Endothelial cell of umbilical vein (primary cell): Measurements from ENCODE around the gene DGKI. TPM values are rescaled to one million over a fixed set of nuclear protein-coding genes. Genes with fewer than 3 reads are reported as not detected.

Experiments
- BruUV-seq: library from RNA; stranded (reverse); fragments of 400-500 nt; replicated peaks from 2 replicates; lab custom pipeline; 2021; lab: Mats Ljungman, UMichigan
- CTCF ChIA-PET: fragments of 300-600, 350-600 bp; sonication (Branson Sonifier 250); formaldehyde crosslinking; loops from one replicate; lab custom pipeline; 2021; ENCODE audit warnings: antibody characterized with exemption, inconsistent platforms; lab: Charles Lee
- POLR2A ChIA-PET: fragments of 300-600, 350-600 bp; sonication (Branson Sonifier 250); formaldehyde crosslinking; loops from one replicate; lab custom pipeline; 2021; ENCODE audit warnings: antibody characterized with exemption, inconsistent platforms; lab: Charles Lee
- DNase-seq: peaks from one replicate; pipeline ENCODE4 v3.0.0-alpha.2; 2011; ENCODE audit warnings: low read depth, low spot score
- FAIRE-seq: peaks from 2 replicates; lab custom pipeline; 2011; peaks lifted over from hg19 to GRCh38; lab: Jason Lieb, UNC
- H2AFZ ChIP-seq: 2 replicates; pipeline ENCODE4 v1.6.0; 2012; ENCODE audit warnings: low read depth, low read length, control low read depth, inconsistent platforms
- H3K27ac ChIP-seq: 2 replicates; pipeline ENCODE4 v1.5.1; 2011; ENCODE audit warnings: low read depth, mild to moderate bottlenecking, control low read depth, low read length, moderate library complexity; ENCODE audit not compliant: insufficient read depth
- H3K27me3 ChIP-seq, 2 experiments: 2 replicates each; pipeline versions ENCODE4 v1.6.0 to v1.6.1; 2011; ENCODE audit warnings: low read length in 2 of 2, mixed read lengths in 1 of 2; ENCODE audit not compliant: control insufficient read depth in 2 of 2, insufficient read depth in 2 of 2
- H3K36me3 ChIP-seq, 2 experiments: 2 replicates in 1 of 2; 3 replicates in 1 of 2; pipeline ENCODE4 v1.5.1; 2011; ENCODE audit warnings: low read length in 2 of 2, mild to moderate bottlenecking in 1 of 2, moderate library complexity in 1 of 2; ENCODE audit not compliant: control insufficient read depth in 2 of 2, insufficient read depth in 2 of 2; ENCODE audit errors: extremely low read depth in 1 of 2
- H3K4me1 ChIP-seq: 3 replicates; pipeline ENCODE4 v1.5.1; 2011; ENCODE audit warnings: mild to moderate bottlenecking, low read length; ENCODE audit not compliant: control insufficient read depth, insufficient read depth; ENCODE audit errors: extremely low read depth
- H3K4me2 ChIP-seq: 2 replicates; pipeline ENCODE4 v1.6.1; 2011; ENCODE audit warnings: low read length, control low read depth, mixed read lengths; ENCODE audit not compliant: insufficient read depth
- H3K4me3 ChIP-seq, 3 experiments: fragments of 200-600 bp in 1 of 3; sonication (generic), shearing (Covaris generic) in 1 of 3; replicated peaks in 1 of 3; 2 replicates each; pipeline ENCODE4 v1.5.1; 2011 to 2016; ENCODE audit warnings: control low read depth in 3 of 3, low read length in 3 of 3, mild to moderate bottlenecking in 2 of 3, inconsistent platforms in 1 of 3, low read depth in 1 of 3, moderate library complexity in 1 of 3; ENCODE audit not compliant: insufficient read depth in 1 of 3
- H3K79me2 ChIP-seq: 2 replicates; pipeline ENCODE4 v1.6.0; 2012; ENCODE audit warnings: low read length, inconsistent platforms; ENCODE audit not compliant: control insufficient read depth, insufficient read depth
- H3K9ac ChIP-seq: replicated peaks from 2 replicates; pipeline ENCODE3; 2011; ENCODE audit warnings: low read length, control low read depth; ENCODE audit not compliant: insufficient read depth; ENCODE audit errors: extremely low read depth
- H3K9me1 ChIP-seq: replicated peaks from 3 replicates; pipeline ENCODE4 v1.6.0; 2011; ENCODE audit warnings: mild to moderate bottlenecking, low read length; ENCODE audit not compliant: control insufficient read depth, insufficient read depth; ENCODE audit errors: extremely low read depth
- H3K9me3 ChIP-seq: replicated peaks from 2 replicates; pipeline ENCODE4 v1.5.1; 2012; ENCODE audit warnings: low read length, inconsistent platforms; ENCODE audit not compliant: control insufficient read depth, insufficient read depth
- H4K20me1 ChIP-seq: replicated peaks from 2 replicates; pipeline ENCODE3; 2011; ENCODE audit warnings: mild to moderate bottlenecking, low read length; ENCODE audit not compliant: control insufficient read depth, insufficient read depth; ENCODE audit errors: extremely low read depth
- CTCF ChIP-seq, 2 donors: IDR thresholded peaks; 1 replicate in 1 of 2; 2 replicates in 1 of 2; pipeline ENCODE4 v1.5.1; 2011; ENCODE audit warnings: low read length in 2 of 2, mild to moderate bottlenecking in 2 of 2, moderate library complexity in 2 of 2, control low read depth in 1 of 2, inconsistent platforms in 1 of 2, low read depth in 1 of 2; ENCODE audit not compliant: insufficient read depth in 1 of 2; ENCODE audit errors: extremely low read depth in 1 of 2
- EZH2 ChIP-seq: IDR thresholded peaks from 2 replicates; pipeline ENCODE4 v1.6.1; 2012; ENCODE audit warnings: borderline replicate concordance, low read depth, mild to moderate bottlenecking, moderate library complexity, low read length, inconsistent platforms; ENCODE audit not compliant: severe bottlenecking
- FOS ChIP-seq: IDR thresholded peaks from 2 replicates; pipeline ENCODE4 v1.6.1; 2011; ENCODE audit warnings: mild to moderate bottlenecking, low read length, moderate library complexity, borderline replicate concordance; ENCODE audit not compliant: insufficient read depth
- GATA2 ChIP-seq: IDR thresholded peaks from 2 replicates; pipeline ENCODE4 v1.7.0; 2011; ENCODE audit warnings: low read depth, mild to moderate bottlenecking, moderate library complexity, mixed read lengths, low read length; ENCODE audit not compliant: insufficient read length, insufficient read depth
- JUN ChIP-seq: IDR thresholded peaks from 2 replicates; pipeline ENCODE4 v1.6.1; 2011; ENCODE audit warnings: borderline replicate concordance, low read depth; ENCODE audit not compliant: insufficient read length, insufficient read depth
- MAX ChIP-seq: IDR thresholded peaks from 2 replicates; pipeline ENCODE4 v1.6.1; 2011; ENCODE audit not compliant: insufficient read depth, insufficient read length
- MYC ChIP-seq: IDR thresholded peaks from one replicate; pipeline ENCODE4 v1.6.1; 2011; ENCODE audit warnings: mild to moderate bottlenecking, low read depth, low read length
- POLR2A ChIP-seq: IDR thresholded peaks from 2 replicates; pipeline ENCODE4 v1.6.1; 2012; ENCODE audit warnings: low read depth, mild to moderate bottlenecking, control low read depth, low read length
- POLR2AphosphoS5 ChIP-seq: IDR thresholded peaks from 2 replicates; pipeline ENCODE4 v1.6.1; 2012; ENCODE audit warnings: low read depth, mild to moderate bottlenecking, control low read depth, low read length, moderate library complexity; ENCODE audit not compliant: insufficient read depth
- dilution Hi-C: fragments of 300-500 bp; cut with MboI; formaldehyde crosslinking; loops from one replicate; pipeline ENCODE4 v1.15.0; 2019; ENCODE audit warnings: low sequenced_read_pairs; ENCODE audit not compliant: extremely low pct_ligation_motif_present
- intact Hi-C: fragments of 100-400 bp; cut with micrococcal nuclease; formaldehyde crosslinking; loops from one replicate; pipeline ENCODE4 v1.10.0; 2022
- polyA plus RNA-seq, 4 experiments: library from polyadenylated mRNA; depleted of rRNA in 3 of 4; stranded (reverse) in 3 of 4; unstranded in 1 of 4; fragments of >200 nt; gene quantifications; 2 replicates each; pipeline versions ENCODE4 v1.2.1 to v1.2.3, GENCODE V29; 2011 to 2012; ENCODE audit warnings: missing spikeins in 1 of 4
- total RNA-seq: library from RNA; stranded (reverse); gene quantifications from 2 replicates; pipeline ENCODE4 v1.2.3, GENCODE V29; 2021

The DGKI gene
- total and polyA plus RNA-seq, 2 donors (not counting 3 experiments of a cell fraction or from before 2014, with no cell fraction given): 0.11 to 0.51 TPM

GRCh38 chr7:137635874-137636273, 210.9 kb downstream of the DGKI start:
- intact Hi-C loops (no loop called here), dilution Hi-C loops (no loop called here)
- BruUV-seq: no TSS peak
- Histone ChIP-seq H3K27me3 (peaks cover 0 to 3% of the 10 kb centered on the region in 2 experiments), H3K4me3 (no peak overlapping the region), H3K27ac (no peak overlapping the region), H2AFZ (no peak overlapping the region), H3K36me3 (no peaks in the 10 kb centered on the region), H3K9me3 (no peaks in the 10 kb centered on the region), H4K20me1 (no peaks in the 10 kb centered on the region), H3K9ac (no peak overlapping the region), H3K4me1 (no peaks in the 10 kb centered on the region), H3K79me2 (no peaks in the 10 kb centered on the region), H3K4me2 (no peak overlapping the region), H3K9me1 (no peaks in the 10 kb centered on the region)
- ChIA-PET CTCF (interaction anchor here (2.1 to 6.1 kb wide), 2 partner anchors 11 to 20 kb away, joined by 10 to 47 read pairs; no protein-coding TSS in a partner anchor), POLR2A (no interaction called here)
- FAIRE-seq (no peak), DNase-seq (no peak)
- TF ChIP-seq FOS (no peak), EZH2 (no peak), POLR2A (no peak), CTCF (IDR thresholded peaks at IDR 0.05; ENCODE audit: extremely low read depth in 1 of 2, insufficient read depth in 1 of 2, low read depth in 1 of 2, low read length in 2 of 2) (no peak)

GRCh38 chr7:137635132-137635531, 211.6 kb downstream of the DGKI start:
- CTCF ChIA-PET: interaction anchor here (0.9 to 6.1 kb wide), 4 partner anchors 10 to 761 kb away, joined by 3 to 47 read pairs (median 7); no protein-coding TSS in a partner anchor
- no peaks in the 10 kb centered on the region for H3K9me3 ChIP-seq
- no peaks in the 10 kb centered on the region for H4K20me1 ChIP-seq
- no peak overlapping the region for H3K27ac ChIP-seq
- POLR2A ChIA-PET: no interaction called here
- intact Hi-C loops (no loop called here), dilution Hi-C loops (no loop called here)
- H3K36me3 ChIP-seq: no peaks in the 10 kb centered on the region
- DNase-seq (no peak), FAIRE-seq (no peak)
- H3K4me1 ChIP-seq: no peaks in the 10 kb centered on the region
- no peaks in the 10 kb centered on the region for H3K79me2 ChIP-seq
- H3K4me2 ChIP-seq: no peak overlapping the region
- no peak overlapping the region for H2AFZ ChIP-seq
- no peak for TF ChIP-seq CTCF (IDR thresholded peaks at IDR 0.05; ENCODE audit: extremely low read depth in 1 of 2, insufficient read depth in 1 of 2, low read depth in 1 of 2, low read length in 2 of 2)
- TF ChIP-seq POLR2AphosphoS5: no peak
- TF ChIP-seq POLR2A: no peak
- no peak for TF ChIP-seq MYC
- TF ChIP-seq MAX: no peak
- TF ChIP-seq JUN: no peak
- no peak for TF ChIP-seq GATA2
- no peak for TF ChIP-seq EZH2
- no peak for TF ChIP-seq FOS
- no TSS peak for BruUV-seq
- H3K4me3 ChIP-seq: no peak overlapping the region
- H3K27me3 ChIP-seq: peaks cover 0 to 3% of the 10 kb centered on the region in 2 experiments
- H3K9me1 ChIP-seq: no peaks in the 10 kb centered on the region
- no peak overlapping the region for H3K9ac ChIP-seq
